GM18526 (cell line): ENCODE data around the gene SVIL.

ENCODE experiments used
- POLR2A ChIP-seq: IDR thresholded peaks from 3 replicates; pipeline ENCODE4 v1.6.1; 2011; ENCODE audit not compliant: insufficient read length; ENCODE audit errors: extremely low read depth

The SVIL gene

GRCh38 chr10:29519659-29520058, 115.1 kb downstream of the SVIL start:
- no peak for TF ChIP-seq POLR2A

DNA sequence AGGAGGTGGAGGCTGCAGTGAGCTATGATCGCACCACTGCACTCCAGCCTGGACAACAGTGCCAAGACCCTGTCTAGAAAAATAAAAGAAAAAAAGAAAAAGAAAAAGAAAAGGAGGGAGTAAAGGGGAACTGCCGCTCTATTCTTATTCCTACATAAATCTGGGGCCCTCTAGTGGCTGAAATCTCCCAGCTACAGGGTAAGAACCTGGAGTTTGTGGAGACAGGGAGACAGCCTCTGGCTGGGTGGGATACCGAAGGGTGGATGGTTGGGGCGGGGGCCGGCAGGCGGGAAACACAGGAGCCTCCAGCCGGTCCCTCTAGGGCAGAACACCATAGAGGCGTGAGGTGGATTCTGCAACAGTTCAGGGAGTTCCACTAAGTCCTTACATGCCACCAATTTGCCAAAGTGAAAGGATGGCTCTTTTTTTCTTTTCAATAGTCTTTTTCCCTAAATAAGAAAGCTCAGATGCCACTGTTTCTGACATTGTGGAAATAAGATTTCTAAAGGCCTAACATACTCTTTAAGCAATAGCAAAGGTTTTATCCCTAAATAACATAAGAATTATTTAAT, 117.3 kb downstream of the SVIL start:
- no peak for TF ChIP-seq POLR2A

- no peak for TF ChIP-seq POLR2A
Measured at GRCh38 chr10:29514306-29514705, 120.5 kb downstream of the SVIL start.

DNA sequence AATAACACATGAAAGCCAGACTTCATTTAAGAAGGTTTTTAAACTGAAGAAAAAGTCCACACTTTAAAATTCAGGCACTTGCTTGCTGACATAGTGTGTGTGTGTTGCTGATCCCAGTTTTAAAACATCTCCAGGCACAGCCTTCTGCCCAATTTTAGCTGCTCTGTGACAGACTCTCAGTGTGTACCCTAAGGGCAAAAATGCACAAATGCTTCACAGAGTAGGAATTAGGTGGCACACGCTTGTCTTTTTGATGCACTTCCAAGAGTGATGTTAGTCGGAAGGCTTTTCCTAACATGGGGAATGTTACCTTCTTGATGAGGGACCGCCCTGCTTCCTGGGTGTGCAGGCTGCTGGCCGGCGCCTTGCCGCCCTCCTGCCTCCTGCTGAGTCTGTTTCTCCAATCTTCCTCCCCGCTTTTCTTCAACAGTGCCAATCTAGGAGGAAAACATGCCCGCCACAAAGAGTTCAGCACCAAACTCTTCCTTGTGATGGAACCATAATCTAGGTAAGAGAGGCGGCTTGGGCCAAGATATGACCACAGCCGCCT, 122.3 kb downstream of the SVIL start:
- TF ChIP-seq POLR2A = no peak

DNA sequence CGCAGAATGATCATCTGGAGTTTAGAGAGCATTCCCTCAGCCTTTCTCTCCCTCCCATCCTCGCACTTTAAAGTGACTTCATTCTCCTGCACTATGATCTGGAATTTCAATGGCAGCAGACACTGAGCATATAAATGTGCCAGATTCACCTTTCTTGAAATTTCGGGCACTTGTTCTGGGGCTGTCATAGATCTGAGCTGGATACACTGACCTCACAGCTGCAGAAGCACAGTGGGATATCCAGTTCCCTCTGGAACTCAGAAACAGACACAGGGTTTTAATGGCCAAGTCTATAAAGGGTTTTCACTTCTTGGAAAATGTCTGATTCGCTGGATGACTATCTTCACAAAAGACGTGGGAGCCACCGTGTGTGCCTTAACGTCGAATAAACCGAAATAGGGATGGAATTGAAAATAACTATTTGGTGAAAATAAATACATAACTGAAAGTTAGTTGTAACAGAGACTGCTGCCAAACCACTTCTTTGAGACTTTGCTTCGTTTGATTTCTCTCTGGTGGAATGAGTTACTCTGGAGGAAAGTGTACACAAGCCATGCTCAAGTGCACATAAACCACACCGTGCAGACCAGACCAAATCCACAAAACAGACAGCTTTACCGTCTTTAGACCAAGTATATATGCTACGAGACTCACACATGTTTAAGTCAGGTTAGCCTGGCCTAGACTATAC, 126.1 kb downstream of the SVIL start:
- TF ChIP-seq POLR2A = no peak

- TF ChIP-seq POLR2A = no peak
Measured at GRCh38 chr10:29502351-29502750, 132.4 kb downstream of the SVIL start.

DNA sequence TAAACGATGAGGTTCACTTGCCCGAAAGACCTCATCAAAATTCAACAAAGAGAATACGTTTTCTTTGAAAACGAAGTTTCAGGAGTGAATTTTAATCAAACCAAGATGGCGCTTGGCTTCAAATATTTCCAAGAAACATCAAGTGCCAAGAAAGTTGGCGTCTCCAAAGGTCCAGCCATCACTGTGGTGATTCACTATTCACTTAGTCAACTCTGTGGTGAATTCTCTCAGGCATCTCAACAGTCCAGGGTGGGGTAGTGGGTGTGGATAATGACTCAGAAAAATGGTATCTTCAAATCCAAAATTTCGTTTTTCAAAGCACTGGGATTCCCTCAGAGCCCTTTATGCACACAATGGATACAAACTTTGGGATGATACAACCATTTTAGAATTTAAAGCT, 133.1 kb downstream of the SVIL start:
- no peak for TF ChIP-seq POLR2A

GRCh38 chr10:29499993-29500537, 134.7 kb downstream of the SVIL start:
- TF ChIP-seq POLR2A = no peak

DNA sequence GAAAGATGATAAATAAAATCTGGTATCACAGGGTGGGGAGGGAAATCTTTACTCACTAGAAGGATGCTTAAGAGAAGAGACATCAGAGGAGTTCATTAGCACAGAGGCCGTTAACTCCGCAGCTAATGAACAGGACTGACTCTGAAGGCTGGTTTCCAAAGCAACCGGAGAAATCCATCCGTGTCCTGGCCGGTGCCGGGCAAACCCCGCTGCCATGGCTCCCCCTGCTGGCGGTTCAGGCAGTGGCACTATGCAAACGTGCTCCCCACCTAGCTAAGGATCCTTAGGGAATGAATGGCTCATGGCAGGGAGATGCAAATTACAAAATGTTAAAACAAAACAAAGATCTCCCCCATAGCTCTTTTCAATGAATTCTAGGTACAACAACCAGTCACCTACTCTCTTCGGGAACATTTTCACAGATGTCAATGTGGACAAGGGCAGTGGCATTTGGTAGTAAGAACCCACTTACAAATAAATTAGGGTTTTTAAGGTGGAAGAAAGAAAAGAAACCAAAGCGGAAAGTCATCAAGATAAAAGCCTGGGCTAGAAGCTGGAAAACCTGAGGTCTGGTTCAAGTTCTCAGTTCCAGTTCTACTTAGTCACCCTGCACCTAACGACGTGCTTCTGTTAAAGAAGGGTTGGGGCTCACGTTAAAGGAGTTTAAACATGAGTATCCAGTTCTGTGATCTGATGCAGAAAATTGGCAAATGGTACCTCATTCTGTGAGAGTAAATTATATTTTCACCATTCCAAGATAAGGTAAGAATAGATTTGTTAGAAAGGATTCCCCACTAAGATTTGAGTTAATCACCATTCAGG, 138.2 kb downstream of the SVIL start:
- TF ChIP-seq POLR2A = no peak

- no peak for TF ChIP-seq POLR2A
Measured at GRCh38 chr10:29495366-29495765, 139.4 kb downstream of the SVIL start.

GRCh38 chr10:29493697-29494096, 141.1 kb downstream of the SVIL start:
- TF ChIP-seq POLR2A = no peak

- TF ChIP-seq POLR2A = no peak
Measured at GRCh38 chr10:29492774-29493173, 142.0 kb downstream of the SVIL start.

DNA sequence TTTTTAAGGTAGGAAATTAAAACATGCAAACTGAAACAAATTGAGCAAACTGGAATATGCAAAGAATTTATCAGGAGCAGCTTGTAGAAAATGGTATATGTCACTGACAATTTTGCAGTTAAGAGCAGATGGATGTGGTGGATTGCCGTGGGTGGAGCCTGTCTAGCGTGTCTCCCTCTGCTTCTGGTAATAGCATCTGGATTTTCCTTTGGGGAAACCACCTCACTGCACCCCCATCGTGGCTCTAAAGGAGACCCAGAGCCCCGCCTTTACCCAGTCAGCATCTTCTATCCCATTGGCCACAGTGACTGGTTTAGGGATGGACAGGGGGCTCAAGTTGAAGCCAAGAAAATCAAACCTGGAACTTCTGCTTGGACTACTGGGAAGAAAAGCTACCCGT, 142.9 kb downstream of the SVIL start:
- TF ChIP-seq POLR2A = no peak

- TF ChIP-seq POLR2A = no peak
Measured at GRCh38 chr10:29486433-29486832, 148.3 kb downstream of the SVIL start.

DNA sequence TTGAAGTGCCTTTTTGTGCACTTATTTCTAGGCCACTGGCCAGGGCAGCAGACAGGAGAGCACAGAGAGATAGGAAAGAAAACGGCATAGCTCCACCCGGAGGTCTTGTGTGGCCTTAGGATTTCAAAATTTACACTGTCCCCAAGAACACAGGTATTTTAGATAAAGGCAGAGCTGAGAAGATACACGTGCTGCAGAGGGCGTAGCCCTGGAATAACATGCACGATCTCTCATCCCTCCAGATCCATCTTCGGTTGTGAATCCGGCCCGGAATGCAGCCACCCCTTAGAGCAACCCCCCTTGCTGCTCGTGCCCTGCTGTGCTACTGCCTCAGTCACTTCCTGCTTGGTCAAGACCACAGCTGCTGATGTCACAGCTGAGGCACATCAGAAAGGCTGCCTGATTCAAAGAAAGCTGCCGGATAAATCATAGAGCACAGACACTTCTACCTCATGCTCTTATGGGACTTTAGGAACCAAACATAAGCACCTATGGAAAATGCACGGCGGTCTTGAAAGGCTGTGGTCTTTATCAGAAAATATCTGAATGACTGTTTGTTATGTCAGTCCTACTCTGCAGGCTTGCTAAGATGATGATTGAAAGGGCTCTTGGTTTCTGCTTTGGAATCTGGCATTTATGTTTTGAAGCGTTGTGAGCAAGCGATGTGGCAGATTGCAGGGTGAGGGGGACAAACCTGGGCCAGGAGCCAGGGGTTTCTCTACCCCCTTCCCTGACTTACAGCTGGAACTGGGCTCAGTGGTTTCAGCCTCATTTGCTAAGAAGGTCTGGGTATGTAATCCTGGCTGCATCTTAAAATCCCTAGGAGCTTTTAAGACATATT, 152.0 kb downstream of the SVIL start:
- TF ChIP-seq POLR2A = no peak

- TF ChIP-seq POLR2A = no peak
Measured at GRCh38 chr10:29481906-29482440, 152.8 kb downstream of the SVIL start.
